Measurements from ENCODE around the gene FAM118A.

DNA sequence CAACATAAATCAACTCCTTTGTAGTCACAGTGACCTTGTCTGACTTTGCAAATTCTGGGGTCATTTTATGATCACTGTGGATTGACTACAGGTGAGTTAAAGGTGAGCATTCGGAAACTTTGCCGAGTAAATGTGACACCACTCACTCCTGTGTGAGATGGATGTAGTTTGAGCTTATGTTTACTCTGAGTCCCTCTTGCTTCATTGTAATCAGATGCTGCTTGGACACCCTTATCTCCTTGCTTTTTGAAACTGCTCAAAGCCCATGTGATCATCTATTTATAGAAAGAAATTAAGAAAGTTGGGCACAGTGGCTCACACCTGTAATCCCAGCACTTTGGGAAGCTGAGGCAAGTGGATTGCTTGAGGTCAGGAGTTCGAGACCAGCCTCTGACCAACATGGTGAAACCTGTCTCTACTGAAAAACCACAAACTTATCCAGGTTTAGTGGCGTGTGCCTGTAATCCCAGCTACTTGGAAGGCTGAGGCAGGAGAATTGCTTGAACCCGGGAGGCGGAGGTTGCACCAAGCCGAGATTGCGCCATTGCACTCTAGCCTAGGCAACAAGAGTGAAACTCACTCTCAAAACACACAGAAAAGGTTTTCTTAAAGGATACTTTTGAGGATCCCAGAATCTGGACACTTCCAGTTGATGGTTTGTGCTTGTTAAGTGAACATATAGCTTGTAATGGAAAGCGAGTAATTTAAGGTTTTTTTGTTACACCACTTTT lies 7.2 kb downstream of the FAM118A start:
- no peak for TF ChIP-seq POLR2A (IDR thresholded peaks at IDR 0.05)
- TF ChIP-seq, protein P1, sequence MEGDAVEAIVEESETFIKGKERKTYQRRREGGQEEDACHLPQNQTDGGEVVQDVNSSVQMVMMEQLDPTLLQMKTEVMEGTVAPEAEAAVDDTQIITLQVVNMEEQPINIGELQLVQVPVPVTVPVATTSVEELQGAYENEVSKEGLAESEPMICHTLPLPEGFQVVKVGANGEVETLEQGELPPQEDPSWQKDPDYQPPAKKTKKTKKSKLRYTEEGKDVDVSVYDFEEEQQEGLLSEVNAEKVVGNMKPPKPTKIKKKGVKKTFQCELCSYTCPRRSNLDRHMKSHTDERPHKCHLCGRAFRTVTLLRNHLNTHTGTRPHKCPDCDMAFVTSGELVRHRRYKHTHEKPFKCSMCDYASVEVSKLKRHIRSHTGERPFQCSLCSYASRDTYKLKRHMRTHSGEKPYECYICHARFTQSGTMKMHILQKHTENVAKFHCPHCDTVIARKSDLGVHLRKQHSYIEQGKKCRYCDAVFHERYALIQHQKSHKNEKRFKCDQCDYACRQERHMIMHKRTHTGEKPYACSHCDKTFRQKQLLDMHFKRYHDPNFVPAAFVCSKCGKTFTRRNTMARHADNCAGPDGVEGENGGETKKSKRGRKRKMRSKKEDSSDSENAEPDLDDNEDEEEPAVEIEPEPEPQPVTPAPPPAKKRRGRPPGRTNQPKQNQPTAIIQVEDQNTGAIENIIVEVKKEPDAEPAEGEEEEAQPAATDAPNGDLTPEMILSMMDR (IDR thresholded peaks at IDR 0.05 in 8 of 11, conservative IDR thresholded peaks at IDR 0.05 in 3 of 11) = no peak
